ENCODE data around the gene SERPINA12. TPM values are rescaled to one million over a fixed set of nuclear protein-coding genes. Genes with fewer than 3 reads are reported as not detected.

The SERPINA12 gene
- total and polyA plus RNA-seq, 2 of the 13 experiments (the other 11 are each of a cell fraction or from before 2014, with no cell fraction given): 0.08 TPM; not detected in 1

DNA sequence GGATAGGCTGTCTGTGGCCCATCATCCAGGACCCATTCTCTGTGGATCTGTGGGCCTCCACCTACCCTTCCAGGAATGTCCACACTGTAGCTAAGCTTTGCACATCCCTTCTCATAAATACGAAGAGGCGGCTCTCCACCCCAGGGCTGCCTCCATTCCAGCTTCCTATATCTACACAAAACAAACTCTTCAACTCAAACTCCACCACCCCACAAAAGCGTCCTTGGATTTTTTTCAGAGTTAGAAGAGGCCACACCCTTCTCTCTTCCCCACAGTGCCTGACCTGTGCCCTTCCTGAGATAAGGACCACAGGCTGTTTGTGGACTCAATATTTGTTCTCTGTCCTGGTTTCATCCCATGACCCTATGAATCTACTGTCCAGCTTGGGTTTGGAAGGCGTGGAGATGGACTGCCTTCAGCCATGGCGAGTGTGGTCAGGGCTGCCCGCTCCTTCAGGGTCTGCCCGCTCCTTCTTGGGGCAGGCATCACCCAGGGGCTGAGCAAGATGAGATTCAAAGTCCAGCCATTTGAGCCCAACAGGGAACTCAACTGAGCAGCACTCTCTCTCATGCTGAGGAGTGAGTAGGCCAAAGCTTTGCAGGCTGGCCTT, 13.0 kb upstream of the SERPINA12 start (continued):
- TF ChIP-seq HNRNPLL (IDR thresholded peaks at IDR 0.05; ENCODE audit: low read depth, low read length, poor library complexity, severe bottlenecking) (no peak), KLF16 (CRISPR knock-in tag; IDR thresholded peaks at IDR 0.05) (no peak), RNF2 (conservative IDR thresholded peaks at IDR 0.05; ENCODE audit: low read depth) (no peak), ATM (IDR thresholded peaks at IDR 0.05; ENCODE audit: borderline replicate concordance) (no peak), ZNF619 (CRISPR knock-in tag; IDR thresholded peaks at IDR 0.05) (no peak), MIER3 (CRISPR knock-in tag; IDR thresholded peaks at IDR 0.05; ENCODE audit: borderline replicate concordance) (peak; percentile 69; the same call in 1 of the 2 replicates), ZBTB25 (CRISPR knock-in tag; IDR thresholded peaks at IDR 0.05) (no peak), ZKSCAN5 (CRISPR knock-in tag; IDR thresholded peaks at IDR 0.05) (no peak), RARG (CRISPR knock-in tag; IDR thresholded peaks at IDR 0.05; ENCODE audit: low read depth) (no peak), TSC22D2 (CRISPR knock-in tag; IDR thresholded peaks at IDR 0.05; ENCODE audit: borderline replicate concordance) (0 out of 2 replicates have a peak, but pooled peaks have one; percentile 37), PRDM10 (CRISPR knock-in tag; IDR thresholded peaks at IDR 0.05; ENCODE audit: low read depth) (no peak), CEBPG (CRISPR knock-in tag; IDR thresholded peaks at IDR 0.05) (peak; percentile 40; the same call in 1 of the 2 replicates), NCOR1 (IDR thresholded peaks at IDR 0.05; ENCODE audit: borderline replicate concordance, low read length) (peak; percentile 54; the same call in 1 of the 2 replicates), SP5 (CRISPR knock-in tag; IDR thresholded peaks at IDR 0.05; ENCODE audit: borderline replicate concordance, low read depth) (peak; percentile 82), DR1 (CRISPR knock-in tag; IDR thresholded peaks at IDR 0.05) (0 out of 2 replicates have a peak, but pooled peaks have one; percentile 18)
- TF ChIP-seq, protein P1, sequence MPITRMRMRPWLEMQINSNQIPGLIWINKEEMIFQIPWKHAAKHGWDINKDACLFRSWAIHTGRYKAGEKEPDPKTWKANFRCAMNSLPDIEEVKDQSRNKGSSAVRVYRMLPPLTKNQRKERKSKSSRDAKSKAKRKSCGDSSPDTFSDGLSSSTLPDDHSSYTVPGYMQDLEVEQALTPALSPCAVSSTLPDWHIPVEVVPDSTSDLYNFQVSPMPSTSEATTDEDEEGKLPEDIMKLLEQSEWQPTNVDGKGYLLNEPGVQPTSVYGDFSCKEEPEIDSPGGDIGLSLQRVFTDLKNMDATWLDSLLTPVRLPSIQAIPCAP (CRISPR knock-in tag; IDR thresholded peaks at IDR 0.05; ENCODE audit: low read depth): no peak
- TF ChIP-seq, protein P2, sequence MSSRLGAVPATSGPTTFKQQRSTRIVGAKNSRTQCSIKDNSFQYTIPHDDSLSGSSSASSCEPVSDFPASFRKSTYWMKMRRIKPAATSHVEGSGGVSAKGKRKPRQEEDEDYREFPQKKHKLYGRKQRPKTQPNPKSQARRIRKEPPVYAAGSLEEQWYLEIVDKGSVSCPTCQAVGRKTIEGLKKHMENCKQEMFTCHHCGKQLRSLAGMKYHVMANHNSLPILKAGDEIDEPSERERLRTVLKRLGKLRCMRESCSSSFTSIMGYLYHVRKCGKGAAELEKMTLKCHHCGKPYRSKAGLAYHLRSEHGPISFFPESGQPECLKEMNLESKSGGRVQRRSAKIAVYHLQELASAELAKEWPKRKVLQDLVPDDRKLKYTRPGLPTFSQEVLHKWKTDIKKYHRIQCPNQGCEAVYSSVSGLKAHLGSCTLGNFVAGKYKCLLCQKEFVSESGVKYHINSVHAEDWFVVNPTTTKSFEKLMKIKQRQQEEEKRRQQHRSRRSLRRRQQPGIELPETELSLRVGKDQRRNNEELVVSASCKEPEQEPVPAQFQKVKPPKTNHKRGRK (CRISPR knock-in tag; IDR thresholded peaks at IDR 0.05): no peak
- TF ChIP-seq, protein P3, sequence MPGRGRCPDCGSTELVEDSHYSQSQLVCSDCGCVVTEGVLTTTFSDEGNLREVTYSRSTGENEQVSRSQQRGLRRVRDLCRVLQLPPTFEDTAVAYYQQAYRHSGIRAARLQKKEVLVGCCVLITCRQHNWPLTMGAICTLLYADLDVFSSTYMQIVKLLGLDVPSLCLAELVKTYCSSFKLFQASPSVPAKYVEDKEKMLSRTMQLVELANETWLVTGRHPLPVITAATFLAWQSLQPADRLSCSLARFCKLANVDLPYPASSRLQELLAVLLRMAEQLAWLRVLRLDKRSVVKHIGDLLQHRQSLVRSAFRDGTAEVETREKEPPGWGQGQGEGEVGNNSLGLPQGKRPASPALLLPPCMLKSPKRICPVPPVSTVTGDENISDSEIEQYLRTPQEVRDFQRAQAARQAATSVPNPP (CRISPR knock-in tag; IDR thresholded peaks at IDR 0.05): no peak; the same call in 1 of the 2 replicates
- TF ChIP-seq, protein P4, sequence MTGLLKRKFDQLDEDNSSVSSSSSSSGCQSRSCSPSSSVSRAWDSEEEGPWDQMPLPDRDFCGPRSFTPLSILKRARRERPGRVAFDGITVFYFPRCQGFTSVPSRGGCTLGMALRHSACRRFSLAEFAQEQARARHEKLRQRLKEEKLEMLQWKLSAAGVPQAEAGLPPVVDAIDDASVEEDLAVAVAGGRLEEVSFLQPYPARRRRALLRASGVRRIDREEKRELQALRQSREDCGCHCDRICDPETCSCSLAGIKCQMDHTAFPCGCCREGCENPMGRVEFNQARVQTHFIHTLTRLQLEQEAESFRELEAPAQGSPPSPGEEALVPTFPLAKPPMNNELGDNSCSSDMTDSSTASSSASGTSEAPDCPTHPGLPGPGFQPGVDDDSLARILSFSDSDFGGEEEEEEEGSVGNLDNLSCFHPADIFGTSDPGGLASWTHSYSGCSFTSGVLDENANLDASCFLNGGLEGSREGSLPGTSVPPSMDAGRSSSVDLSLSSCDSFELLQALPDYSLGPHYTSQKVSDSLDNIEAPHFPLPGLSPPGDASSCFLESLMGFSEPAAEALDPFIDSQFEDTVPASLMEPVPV (CRISPR knock-in tag; IDR thresholded peaks at IDR 0.05): no peak

Data from HepG2 (cell line).